Spleen (tissue), 7 donors: ENCODE measurements around the gene MRAS.

Experiments
- POLR2AphosphoS5 ChIP-seq, 3 donors: sonication (generic); formaldehyde crosslinking; IDR thresholded peaks; one replicate each; pipeline ENCODE4 v1.5.1; 2017; ENCODE audit warnings: antibody characterized with exemption in 3 of 3
- TF ChIP-seq, protein P1 (sequence below), 11 experiments: fragments of 200-600 bp in 7 of 11; fragments of 450-650 bp in 4 of 11; sonication (generic) in 4 of 11; IDR thresholded peaks in 8 of 11; conservative IDR thresholded peaks in 3 of 11; 1 replicate in 7 of 11; 2 replicates in 4 of 11; pipeline versions ENCODE4 v1.4.0 to v1.8.0; 2016 to 2021; ENCODE audit warnings: antibody characterized with exemption in 11 of 11, inconsistent platforms in 4 of 11, mild to moderate bottlenecking in 1 of 11
- donor health status: DM: no; HTN: no; CAD: no; lungs with moderate emphysema.
- donor health status: DM: no; HTN: no; CAD: no.
- donor health status: DM: no; HTN: no; CAD: no.

- TF ChIP-seq, protein P1, sequence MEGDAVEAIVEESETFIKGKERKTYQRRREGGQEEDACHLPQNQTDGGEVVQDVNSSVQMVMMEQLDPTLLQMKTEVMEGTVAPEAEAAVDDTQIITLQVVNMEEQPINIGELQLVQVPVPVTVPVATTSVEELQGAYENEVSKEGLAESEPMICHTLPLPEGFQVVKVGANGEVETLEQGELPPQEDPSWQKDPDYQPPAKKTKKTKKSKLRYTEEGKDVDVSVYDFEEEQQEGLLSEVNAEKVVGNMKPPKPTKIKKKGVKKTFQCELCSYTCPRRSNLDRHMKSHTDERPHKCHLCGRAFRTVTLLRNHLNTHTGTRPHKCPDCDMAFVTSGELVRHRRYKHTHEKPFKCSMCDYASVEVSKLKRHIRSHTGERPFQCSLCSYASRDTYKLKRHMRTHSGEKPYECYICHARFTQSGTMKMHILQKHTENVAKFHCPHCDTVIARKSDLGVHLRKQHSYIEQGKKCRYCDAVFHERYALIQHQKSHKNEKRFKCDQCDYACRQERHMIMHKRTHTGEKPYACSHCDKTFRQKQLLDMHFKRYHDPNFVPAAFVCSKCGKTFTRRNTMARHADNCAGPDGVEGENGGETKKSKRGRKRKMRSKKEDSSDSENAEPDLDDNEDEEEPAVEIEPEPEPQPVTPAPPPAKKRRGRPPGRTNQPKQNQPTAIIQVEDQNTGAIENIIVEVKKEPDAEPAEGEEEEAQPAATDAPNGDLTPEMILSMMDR (IDR thresholded peaks at IDR 0.05 in 8 of 11, conservative IDR thresholded peaks at IDR 0.05 in 3 of 11) = no peak
- no peak for TF ChIP-seq POLR2AphosphoS5 (IDR thresholded peaks at IDR 0.05)
These were observed 57.1 kb downstream of the MRAS start for GRCh38 chr3:138405486-138405885.
